Measurements from ENCODE around the gene EML4.

The EML4 gene

DNA sequence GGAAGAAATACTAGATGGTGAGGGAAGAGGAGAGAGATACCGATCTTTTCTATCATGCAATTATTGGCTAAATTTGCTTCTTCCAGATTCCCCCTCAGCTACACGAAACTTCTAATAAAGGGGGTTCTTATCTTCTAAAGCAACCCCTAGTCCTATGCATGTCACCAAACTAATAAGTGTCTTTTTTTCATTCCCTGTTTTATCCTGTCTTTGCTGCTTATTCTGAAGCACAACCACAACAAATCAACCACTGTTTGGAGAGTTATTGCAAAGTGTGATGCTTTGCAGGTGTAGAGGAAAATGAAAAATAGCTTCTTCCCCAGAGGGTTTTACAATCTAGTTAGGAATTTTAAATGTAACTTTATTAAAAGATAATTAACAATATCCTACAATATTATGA, 60.8 kb downstream of the EML4 start:
- no peak for DNase-seq

DNA sequence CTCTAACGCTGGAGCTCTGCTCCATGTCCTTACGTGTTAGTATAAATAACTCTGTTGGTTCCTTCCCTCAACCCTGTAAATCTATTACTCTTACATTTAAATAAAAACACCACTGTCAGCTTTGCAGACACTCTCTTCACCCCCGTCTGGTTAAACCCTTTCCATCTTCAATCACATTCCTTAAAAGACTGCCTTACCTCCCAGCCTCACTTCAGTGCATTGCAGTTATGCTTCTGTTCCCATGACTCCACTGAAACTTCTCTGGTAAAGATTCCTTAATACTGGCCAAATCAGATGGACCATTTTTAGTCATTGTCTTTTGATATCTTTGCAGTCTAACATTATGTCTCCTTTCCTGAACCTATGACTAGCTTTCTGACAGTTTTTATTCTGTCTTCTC, 61.7 kb downstream of the EML4 start:
- DNase-seq, result no peak

DNA sequence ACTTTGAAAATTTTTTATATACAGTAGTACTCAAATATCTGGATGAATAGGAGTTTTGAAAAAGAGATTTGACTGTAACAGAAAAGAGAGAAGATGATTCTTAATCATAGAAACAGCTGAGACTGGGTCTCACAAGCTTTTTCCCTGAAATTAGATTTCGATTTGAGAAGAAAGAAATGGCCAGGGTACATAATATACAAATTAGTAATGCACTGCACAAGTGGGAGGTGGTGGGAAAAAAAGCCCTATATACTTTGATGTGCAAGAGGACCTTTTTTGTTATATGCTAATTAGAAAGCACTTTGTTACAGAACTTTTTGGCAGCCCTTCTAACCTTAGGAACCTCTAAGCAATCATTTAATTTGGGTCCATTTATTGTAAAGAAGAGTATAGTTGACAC, 62.9 kb downstream of the EML4 start:
- no peak for DNase-seq

DNA sequence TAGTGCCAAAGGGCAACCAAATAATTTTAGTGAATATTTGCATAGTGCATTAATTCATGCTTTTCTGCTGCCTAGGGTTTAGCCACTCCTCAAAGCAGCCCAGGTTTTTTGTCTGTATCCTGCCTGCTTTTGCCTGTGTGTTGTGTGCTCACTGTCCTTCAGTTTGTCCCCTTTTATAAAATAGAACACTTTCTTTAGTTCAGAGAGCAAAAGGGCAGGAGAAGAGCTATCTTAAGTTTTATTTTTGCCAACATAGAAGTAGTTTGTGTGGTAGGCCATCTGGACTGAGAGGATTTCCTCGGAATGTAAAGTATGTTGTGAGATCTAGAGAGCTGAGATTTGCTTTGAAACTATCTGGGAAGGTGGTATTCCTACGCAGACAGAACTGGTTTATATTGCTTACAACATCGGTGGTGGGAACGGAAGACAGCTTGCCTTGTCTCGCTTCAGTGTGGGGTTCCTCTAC, 64.9 kb downstream of the EML4 start:
- DNase-seq, result no peak

DNA sequence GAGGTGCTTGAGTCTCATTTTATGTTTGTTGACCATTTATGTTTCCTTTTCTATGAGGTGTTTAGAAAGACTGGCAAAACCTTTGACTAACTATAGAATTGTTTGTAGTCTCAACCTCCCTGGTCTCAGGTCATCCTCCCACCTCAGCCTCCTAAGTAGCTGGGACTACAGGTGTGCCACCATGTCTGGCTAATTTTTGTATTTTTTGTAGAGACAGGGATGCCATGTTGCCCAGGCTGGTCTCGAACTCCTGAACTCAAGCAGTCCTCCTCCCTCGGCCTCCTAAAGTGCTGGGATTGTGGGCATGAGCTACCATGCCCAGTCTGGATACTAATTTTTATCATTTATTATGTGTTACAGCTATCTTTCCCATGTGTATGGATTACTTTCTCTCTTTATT, 67.8 kb downstream of the EML4 start:
- no peak for DNase-seq

DNA sequence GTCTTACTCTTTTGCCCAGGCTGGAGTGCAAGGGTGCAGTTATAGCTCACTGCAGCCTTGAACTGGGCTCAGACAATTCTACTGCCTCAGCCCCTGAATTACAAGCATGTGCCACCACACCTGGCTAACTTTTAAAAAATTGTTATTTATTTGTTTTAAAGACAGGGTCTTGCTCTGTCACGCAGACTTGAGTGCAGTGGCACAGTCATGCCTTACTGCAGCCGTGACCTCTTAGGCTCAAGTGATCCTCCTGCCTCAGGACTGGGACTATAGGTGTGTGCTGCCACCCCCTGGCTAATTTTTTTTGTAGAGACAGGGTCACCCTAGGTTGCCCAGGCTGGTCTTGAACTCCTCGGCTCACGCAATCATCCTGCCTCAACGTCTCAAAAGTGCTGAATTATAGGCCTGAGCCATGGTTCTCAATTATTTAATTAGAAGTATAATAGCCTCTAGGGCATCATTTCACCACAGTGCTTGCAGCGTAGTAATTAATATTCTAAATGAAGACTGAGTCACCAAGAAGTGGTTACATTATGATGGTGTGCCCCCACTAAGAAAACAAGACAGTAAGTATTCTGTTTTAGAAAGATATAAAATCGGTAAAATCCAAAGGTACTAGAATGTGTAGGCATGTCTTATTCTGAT, 69.6 kb downstream of the EML4 start:
- DNase-seq, result peak; percentile 39 to 56

DNA sequence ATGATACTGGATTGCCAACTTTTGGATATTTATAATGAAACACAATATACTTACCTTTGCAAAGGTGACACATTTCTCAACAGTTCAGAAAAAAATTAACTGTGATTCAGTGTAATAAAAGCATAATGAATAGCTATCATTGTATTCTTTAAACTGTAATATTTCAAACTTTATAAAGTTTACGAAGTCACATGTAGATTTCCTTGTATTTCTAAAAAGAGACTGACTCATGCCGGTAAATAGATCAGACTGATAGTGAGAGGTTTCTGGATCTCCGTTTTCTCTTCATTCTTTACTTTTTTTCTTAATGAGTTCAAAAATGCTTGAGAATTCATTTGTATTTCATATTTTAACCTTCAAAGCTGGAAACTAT, 70.1 kb downstream of the EML4 start:
- no peak for DNase-seq

DNA sequence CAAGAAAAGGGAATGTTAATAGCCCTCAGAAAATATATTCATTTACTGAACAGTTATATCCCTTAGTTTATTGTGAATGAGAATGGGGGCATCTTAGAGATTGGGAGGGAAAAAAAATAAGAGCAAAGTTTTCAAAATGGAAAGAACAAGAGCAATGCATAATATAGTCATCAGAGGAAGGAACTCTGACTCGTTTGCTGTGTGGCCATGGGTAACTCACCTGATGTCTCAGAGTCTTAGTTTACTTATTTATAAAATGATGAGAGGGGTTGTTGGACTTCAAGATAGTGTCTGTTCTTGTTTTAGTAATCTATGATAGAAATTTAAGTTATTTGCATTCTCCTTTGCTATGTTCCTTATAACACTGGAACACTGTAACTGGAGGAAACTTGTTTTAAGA, 70.7 kb downstream of the EML4 start:
- no peak for DNase-seq

DNA sequence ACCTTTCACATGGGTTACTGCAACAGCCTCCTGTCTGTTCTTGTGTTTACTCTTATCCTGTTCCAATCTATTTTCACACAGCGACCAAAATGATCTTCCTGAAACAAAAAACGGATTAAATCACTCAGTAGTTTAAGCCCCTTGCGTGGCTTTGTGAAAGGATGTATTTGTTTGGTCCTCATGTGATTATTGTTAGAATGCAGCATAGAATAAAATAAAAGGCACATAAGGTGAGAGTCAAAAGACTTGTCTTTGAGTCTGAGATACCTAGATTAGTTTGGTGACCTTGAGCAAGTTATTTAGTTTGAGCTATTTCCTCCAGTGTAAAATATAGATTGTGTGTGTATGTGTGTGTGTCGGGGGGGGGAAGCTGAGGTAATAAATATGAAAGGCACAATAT, 72.4 kb downstream of the EML4 start:
- DNase-seq, result no peak

DNA sequence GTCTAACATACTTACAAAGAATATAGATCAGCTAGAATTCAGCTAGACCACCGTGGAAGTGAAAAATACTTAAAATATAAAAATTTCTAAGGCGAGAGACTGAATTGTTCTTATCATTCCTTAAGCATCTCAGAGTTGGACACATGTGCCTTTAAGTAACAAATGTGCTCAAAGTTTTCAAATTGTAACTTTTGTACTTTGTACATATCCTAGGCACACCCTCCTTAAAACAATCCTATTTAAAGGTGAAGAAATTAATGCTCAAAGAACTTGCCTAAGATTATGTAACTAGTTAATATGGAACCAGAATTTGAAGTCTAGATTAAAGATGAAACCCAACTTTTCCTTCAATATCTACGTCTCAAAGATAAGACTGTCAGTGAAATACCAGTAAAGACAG, 74.1 kb downstream of the EML4 start:
- no peak for DNase-seq

DNA sequence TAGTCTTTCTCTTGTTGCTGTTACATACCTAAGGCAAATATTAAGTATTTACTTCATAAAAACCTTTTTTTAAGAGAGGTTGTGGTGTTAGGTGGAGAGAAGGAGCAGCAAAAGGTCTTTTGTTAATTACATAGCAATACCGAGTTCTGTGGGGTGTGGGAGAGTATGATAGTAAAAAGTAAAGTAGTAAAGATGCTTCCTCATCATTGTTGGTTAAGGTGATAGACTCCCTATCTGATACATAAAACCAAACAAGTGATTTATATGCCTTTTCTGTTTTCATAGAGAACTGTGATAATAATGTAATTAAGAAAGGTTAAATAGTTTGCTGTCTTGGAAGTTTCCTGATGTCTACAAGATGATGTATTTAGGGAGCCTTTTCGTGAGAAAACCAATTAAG, 75.4 kb downstream of the EML4 start:
- DNase-seq, result no peak

DNA sequence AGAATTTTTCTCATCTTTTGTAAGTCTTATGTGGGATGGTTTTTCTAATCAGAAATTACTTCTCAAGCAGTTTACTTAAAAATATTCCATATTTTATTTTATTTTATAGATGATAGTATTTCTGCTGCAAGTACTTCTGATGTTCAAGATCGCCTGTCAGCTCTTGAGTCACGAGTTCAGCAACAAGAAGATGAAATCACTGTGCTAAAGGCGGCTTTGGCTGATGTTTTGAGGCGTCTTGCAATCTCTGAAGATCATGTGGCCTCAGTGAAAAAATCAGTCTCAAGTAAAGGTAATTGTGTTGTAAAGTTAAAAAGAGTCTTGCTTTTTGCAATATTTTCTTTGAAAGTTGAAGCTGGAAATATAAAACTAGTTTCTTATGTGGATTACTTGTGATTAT, 76.2 kb downstream of the EML4 start:
- DNase-seq, result no peak

DNA sequence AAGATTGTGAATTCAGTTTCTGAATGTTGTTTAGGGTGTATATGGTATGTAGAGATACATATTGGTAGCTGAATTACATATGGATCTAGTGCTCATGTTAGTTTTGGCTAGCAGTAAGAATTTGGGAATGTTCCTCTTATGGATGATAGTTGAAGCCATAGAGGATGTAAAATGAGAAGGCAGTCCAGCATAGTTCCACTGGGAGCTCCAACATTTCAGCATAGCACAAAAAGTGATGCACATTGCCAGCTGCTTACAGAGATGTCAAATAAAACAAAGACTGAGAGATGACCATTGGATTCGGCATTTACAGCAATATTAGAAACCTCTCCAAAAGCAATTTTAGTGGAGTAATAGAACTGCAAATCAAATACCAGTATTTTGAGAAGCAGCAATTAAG, 77.4 kb downstream of the EML4 start:
- no peak for DNase-seq

DNA sequence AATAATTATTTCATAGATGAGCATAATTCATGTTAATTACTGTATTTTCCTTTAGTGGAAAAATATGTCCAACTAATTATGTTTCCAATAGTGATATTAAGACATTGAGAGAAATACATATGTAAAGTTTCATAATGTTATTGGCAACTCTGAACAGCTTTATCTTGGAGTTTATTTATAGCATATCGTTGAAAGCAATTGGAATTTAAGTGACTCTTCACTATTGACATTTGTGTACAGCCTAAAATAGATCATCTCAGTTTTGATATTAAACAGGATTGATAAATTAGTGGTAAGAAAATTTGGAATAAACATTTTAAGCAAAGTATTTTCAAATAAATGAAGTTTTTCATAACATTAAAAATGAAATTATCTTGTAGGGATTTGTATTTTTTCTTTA, 79.7 kb downstream of the EML4 start:
- DNase-seq, result no peak

DNA sequence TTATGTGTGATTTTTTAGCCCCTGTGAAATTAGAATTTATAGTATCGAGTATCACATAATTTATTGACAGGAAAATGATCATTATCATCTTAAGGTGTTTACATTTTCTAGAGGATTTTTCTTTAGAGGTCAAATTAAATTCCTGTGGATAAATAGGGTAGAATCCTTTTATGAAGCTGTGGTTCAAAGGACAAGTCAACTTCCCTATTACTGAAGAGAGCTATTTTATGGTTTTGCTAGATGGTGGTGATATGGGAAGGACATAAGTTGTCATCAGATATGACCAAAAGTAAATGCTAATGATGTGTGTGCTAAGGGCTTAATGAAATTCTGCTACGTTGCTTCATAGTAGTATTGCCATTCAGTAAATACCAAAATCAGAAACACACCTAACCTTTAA, 80.1 kb downstream of the EML4 start:
- no peak for DNase-seq

DNA sequence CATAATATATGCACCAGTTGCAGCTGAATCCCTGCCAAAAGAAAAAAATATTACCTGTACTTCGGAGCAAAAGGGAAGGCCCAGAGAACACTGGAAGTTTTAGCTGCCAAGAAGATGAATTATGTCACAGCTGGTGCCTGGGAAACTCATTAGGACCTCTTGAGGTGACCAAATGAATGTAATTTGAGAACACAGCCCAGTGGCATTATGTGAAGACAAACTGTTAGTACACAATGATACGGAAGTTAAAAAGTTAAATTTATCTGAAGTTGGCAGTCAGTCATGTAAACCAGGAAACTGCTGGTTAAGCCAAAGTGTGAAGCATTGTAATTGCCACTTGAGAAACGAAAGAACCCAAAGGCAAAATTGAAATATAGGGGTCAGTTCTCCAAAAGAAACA, 80.7 kb downstream of the EML4 start:
- DNase-seq, result peak; percentile 42 to 44

DNA sequence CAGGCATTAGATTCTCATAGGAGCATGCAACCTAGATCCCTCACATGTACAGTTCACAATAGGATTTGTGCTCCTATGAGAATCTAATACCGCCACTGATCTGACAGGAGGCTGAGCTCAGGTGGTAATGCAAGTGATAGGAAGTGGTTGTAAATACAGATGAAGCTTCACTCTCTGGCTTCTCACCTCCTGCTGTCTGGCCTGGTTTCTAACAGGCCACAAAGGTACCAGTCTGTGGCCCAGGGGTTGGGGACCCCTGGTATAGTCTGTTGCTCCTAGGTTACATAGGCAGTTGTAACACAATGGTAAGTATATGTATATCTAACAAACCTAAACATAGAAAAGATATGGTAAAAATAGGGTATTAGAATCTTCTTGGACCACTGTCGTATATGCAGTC, 81.8 kb downstream of the EML4 start:
- DNase-seq, result no peak

DNA sequence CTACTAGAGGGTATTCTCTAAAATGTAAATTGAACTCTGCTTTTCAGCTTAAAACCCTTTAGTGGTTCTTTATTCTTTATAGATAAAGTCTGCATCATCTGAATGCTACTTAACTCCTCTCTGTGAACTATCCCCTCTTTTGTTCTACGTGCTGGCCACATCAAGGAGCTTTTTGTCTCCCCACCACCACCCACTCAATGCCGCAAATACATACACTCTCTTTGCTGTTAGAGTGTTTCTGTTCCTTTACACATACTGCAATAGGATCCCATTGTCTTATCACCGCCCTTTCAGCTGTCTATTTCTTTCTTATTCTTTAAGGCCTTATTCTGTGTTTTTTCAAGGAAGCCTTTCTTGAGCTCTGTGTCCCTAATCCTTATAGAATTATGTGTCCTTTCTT, 83.3 kb downstream of the EML4 start:
- no peak for DNase-seq

DNA sequence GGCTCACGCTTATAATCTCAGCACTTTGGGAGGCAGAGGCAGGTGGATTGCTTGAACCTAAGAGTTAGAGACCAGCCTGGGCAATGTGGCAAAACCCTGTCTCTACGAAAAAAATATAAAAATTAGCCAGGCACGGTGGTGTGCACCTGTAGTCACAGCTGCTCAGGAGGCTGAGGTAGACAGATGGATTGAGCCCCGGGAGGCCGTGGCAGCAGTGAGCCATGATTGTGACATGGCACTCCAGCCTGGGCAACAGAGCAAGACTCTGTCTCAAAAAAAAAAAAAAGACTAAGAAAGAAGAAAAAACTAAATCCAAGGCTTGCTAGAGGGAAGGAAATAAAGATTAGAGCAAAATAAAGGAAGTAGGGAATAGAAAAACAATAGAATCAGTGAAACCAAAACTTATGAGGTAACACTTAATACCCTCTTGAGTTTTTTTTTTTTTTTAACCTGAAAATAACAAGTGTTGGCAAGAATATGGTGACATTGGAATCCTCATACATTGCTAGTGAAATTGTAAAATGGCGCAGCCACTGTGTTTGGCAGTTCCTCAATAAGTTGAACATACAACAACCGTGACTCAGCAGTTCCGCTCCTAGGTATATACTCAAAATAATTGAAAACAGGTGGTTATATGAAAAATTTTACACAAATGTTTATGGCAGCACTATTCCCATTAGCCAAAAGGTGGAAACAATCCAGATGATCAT, 85.2 kb downstream of the EML4 start:
- DNase-seq, result no peak

DNA sequence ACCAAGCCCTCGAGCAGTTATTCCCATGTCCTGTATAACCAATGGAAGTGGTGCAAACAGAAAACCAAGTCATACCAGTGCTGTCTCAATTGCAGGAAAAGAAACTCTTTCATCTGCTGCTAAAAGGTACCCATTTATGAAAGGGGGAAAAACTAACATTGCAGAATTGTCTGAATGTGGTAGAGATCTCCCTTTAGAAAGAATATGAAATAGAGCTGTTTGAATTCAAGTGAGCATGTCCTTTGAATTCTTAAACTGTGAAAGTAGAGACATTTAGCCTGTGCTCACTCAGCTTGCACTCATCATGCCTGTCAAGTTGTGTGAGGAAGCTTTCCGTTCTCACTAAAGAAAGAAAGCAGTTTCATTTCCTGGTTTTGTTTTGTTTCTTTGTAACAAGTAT, 87.4 kb downstream of the EML4 start:
- no peak for DNase-seq

DNA sequence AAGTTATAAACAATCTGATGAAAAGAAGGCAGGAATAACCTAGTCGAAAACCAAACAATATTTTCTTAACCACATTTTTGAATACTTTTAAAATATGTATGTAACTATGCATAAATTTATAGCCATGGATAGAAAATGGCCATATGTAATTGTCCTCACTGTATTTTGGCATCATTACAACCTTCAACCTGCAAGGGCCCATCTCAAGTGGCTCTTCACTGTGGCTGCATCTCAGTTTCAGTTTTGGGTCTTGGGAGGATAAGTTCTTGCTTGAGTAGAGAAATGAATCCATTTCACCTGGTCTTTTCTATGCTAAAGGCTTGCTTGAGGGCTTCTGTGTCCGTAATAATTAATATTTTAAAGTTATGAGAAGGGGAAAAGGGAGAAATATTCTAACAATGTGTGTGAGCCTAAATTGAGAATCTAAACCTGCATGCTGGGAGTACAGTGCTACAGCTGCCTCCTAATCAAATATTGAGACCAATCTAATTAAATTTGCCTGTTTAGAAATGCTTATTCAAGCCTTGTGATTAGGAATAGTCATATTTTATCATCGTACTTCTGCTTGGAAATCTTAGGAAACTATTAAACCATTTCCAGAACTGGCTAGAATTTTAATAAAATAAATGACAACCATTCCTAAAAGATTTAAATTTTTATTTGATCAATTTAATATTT, 92.5 kb downstream of the EML4 start:
- no peak for DNase-seq

DNA sequence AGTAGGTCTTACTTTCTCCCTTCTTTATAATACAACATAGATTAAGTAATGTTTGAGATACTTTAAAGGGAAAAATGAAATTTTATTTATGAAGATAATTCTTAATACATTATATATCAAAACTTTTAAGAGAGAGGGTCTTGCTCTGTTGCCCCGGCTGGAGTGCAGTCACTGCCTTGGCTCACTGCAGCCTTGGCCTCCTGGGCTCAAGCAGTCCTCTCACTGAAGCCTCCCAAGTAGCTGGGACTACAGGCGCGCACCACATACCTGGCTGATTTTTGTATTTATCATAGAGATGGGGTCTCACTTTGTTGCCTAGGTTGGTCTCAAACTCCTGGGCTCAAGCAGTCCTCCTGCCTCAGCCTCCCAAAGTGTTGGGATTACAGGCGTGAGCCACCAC, 97.1 kb downstream of the EML4 start:
- DNase-seq, result no peak

DNA sequence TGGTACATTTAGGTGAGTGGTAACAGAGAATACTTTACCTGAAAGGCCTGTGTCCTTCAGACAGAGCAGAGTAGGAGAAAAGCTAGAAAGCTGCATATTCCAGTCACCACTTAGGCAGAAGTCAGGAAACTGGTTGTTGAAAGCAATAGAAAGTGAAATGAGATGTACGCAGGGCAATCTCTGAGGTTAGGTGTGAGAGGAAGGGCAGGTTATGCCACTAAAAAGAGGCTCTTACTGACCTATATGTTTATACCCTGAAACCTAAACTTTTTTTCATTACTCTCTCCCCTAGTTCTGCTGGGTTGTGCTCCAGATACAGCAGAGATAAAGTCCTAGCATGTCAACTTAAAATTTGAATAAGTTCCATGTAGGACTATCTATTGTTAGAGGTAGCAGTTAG, 98.4 kb downstream of the EML4 start:
- no peak for DNase-seq

DNA sequence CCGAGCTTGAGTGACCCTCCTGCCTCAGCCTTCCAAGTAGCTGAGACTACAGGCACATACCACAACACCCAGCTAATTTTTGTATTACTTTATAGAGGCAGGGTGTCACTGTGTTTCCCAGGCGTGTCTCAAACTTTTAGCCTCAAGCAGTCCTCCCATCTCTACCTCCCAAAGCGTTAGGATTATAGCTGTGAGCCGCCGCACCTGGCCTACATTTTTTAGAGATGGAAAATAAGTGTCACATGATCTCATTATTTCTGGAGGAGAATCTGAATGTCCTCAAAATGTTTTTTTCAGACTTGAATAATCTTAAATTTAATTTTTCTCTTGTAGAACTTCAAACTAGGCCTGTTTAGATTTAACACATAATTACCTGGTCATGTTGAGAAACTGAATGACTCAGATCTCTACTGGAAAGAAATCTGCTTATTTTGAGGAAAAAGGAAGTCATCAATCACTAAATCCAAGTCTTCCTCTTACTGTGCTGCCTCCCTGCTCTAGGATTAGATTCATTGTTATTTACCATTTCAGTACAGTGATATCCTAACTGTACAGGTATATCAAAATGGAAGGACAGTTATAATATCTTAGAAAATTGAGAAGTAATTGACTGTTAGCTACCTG, 99.5 kb downstream of the EML4 start:
- no peak for DNase-seq
